Activated naive CD8-positive, alpha-beta T cell treated with anti-CD3 and anti-CD28 coated beads for 36 hours (primary cell): ENCODE data around the gene LANCL1. TPM values are rescaled to one million over a fixed set of nuclear protein-coding genes. Genes with fewer than 3 reads are reported as not detected.

ENCODE experiments used
- DNase-seq: peaks from one replicate; pipeline ENCODE4 v3.0.0; 2021
- H3K27ac Mint-ChIP-seq: one replicate; pipeline ENCODE4 v1.8.0; 2022; ENCODE audit warnings: mild to moderate bottlenecking, moderate library complexity, mixed read lengths
- H3K27me3 Mint-ChIP-seq: one replicate; pipeline ENCODE4 v1.8.0; 2022; ENCODE audit warnings: mild to moderate bottlenecking, mixed read lengths
- H3K36me3 Mint-ChIP-seq: one replicate; pipeline ENCODE4 v1.8.0; 2021; ENCODE audit warnings: mild to moderate bottlenecking, mixed read lengths
- H3K4me1 Mint-ChIP-seq: one replicate; pipeline ENCODE4 v1.8.0; 2021; ENCODE audit warnings: mixed read lengths
- H3K4me3 Mint-ChIP-seq: one replicate; pipeline ENCODE4 v1.8.0; 2022; ENCODE audit warnings: mild to moderate bottlenecking, moderate library complexity, mixed read lengths
- H3K9me3 Mint-ChIP-seq: one replicate; pipeline ENCODE4 v1.8.0; 2022; ENCODE audit warnings: mixed read lengths
- total RNA-seq, 2 experiments: library from RNA; stranded (reverse); gene quantifications; one replicate each; pipeline ENCODE4 v1.2.3, GENCODE V29; 2021

The LANCL1 gene
- total RNA-seq, result 10 to 100 TPM; 43.6 to 45.2 TPM

DNA sequence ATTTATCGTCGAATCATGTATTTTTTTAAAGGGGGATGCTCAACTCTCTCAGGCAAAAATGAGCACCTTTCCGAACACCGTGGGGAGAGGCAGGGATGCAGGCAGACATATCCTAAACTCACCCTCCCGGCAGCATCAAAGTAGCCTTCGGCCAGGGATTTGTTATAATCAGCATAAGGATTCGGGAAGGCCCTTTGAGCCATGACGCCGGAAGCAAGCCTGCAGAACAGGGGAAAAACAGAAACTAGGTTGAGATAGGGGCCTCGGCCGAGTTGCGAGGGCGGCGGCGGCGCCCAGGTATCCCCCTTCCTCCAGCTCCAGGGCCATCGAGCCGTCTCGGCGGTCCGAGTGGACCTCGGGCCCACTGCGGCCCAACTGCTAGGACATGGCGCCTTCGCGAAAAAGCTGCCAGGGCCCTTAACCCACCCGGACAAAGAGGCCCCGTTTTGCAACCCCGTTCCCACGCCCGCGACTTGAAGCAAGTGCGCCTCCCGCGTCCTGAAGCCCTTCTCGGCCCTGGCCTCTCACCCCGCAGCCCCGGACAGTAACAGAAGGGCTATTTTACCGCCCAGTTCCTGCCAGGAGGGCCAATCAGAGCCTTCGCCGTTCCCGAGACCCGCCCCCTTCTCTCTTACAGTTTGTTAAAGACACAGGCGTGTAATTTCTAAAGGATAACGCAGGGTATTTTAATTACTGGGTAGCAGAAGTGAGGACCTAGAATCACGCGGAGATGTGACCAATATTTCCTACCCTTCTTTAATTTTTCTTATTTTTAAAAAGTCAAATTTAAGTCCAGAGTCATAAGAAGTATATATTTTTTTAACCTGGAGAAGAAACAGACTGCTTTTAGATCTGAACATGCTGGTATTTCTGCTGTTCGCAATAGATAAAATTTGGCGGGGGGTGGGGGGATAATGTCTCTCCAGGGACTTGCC is at the start of gene LANCL1:
Gene LANCL1, minus strand, starts transcription at position 566 of the 935 bp plus-strand sequence. Its CDS starts 363 bp downstream, at position 203.
- peaks cover 25% of the 10 kb centered on the region for H3K4me1 Mint-ChIP-seq
- peak within 1 kb of the TSS; percentile 98 for H3K4me3 Mint-ChIP-seq
- H3K36me3 Mint-ChIP-seq, result peaks cover 19% of the 10 kb centered on the region
- no peaks in the 10 kb centered on the region for H3K9me3 Mint-ChIP-seq
- peak; percentile 81 for DNase-seq
- H3K27me3 Mint-ChIP-seq, result no peaks in the 10 kb centered on the region
- peak within 1 kb of the TSS; percentile 96 for H3K27ac Mint-ChIP-seq

DNA sequence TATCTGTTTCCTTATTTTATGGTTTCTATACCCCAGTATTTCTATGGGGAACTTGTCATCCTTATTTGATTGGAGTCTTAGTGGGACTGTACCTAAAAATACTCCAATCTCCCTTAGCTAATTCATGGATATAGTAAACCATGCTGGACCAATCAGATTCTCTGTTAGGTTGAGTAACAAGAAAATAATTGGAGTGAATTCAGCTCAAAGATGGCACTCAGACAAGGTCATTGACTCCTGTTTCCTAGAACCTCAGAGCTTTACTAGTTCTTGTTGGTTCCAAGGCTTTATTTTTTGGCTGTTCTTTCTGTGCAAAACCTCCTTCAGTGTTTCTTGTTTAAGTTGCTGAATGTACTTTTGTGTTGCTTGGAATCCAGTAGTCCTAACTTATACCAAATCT is 48.0 kb upstream of the LANCL1 start:
- Mint-ChIP-seq H3K4me1 (no peaks in the 10 kb centered on the region), H3K9me3 (no peaks in the 10 kb centered on the region), H3K36me3 (no peaks in the 10 kb centered on the region)

DNA sequence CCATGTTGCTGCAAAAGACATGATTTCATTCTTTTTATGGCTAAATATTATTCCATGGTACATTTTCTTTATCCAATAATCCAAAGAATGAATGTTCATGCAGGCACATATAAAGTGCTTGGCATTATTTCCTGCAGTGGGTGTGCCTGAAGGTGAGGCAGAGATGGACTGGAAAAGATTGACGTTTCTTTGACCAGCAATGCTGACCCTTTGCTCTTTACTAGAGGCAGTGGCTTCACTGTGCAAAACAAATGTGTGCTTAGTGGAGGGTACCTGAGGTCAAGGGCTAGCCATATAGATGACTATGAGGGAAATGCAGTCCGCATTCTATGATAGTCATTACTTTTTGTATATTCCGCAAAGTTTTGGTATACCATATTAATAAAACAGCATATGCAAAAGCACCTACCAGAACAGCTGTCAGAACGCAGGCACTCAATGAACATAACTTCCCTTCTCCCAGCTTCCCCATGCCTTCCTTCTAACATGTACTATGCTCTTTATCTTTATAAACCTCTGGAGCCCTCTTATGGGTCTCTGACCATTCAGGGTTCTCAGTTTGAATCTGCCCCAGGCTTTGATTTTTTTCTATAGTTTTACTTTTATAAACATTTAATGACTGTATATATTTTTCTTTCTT is 47.2 kb upstream of the LANCL1 start:
- Mint-ChIP-seq H3K36me3 (no peaks in the 10 kb centered on the region), H3K27ac (no peak overlapping the region), H3K27me3 (peaks cover 3% of the 10 kb centered on the region), H3K4me1 (no peaks in the 10 kb centered on the region), H3K4me3 (no peak overlapping the region), H3K9me3 (no peaks in the 10 kb centered on the region)
- no peak for DNase-seq

More for the DNA sequence above, 48.0 kb upstream of the LANCL1 start:
- Mint-ChIP-seq H3K4me3 (no peak overlapping the region), H3K27ac (no peak overlapping the region), H3K27me3 (peaks cover 3% of the 10 kb centered on the region)
- no peak for DNase-seq

GRCh38 chr2:210522399-210522798 is 45.8 kb upstream of the LANCL1 start:
- Mint-ChIP-seq H3K27me3 (peaks cover 3% of the 10 kb centered on the region), H3K9me3 (no peaks in the 10 kb centered on the region), H3K27ac (no peak overlapping the region), H3K4me3 (no peak overlapping the region), H3K4me1 (no peaks in the 10 kb centered on the region), H3K36me3 (no peaks in the 10 kb centered on the region)
- no peak for DNase-seq

DNA sequence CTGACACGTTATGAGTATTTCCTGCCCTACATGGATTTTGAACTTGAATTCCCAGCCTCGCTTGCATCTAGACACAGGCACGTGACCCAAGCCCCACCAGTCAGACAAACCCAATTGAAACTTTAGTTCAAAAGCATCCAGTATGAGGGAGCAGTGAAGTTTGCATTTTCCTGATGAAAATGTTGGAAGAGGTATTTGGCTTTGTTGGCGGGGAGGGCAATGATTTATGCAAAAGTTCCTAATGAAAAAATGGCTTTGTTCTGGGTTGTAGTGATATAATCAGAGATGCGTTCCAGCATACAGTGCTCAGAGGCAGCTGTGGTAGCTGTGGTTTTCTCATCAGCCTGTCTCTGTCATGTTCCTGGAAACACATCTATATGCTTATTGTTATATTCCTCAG is 43.0 kb upstream of the LANCL1 start:
- Mint-ChIP-seq H3K9me3 (peaks cover 13% of the 10 kb centered on the region), H3K4me3 (no peak overlapping the region), H3K4me1 (no peaks in the 10 kb centered on the region), H3K27me3 (peaks cover 18% of the 10 kb centered on the region), H3K27ac (no peak overlapping the region), H3K36me3 (no peaks in the 10 kb centered on the region)
- DNase-seq, result no peak

DNA sequence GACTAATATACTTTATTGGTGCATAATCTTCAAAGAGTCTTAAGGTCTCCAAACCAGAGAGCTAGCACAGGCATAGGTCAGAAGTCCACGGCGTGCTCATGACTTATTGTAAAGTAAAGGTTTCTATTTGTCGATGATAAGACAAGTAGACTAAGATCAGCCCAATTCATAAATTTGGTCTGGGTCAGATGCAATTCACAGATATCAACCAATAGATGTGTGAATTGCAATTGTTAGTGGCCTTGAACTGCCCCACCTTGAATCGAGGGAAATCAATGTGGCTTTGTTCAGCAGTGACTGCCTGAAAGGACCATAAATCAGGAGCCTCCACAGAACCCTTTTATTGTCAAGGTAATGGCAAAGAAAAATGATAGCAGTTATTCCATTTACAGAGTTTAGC is 40.7 kb upstream of the LANCL1 start:
- Mint-ChIP-seq H3K4me3 (no peak overlapping the region), H3K4me1 (no peaks in the 10 kb centered on the region), H3K36me3 (no peaks in the 10 kb centered on the region), H3K27ac (no peak overlapping the region), H3K27me3 (peaks cover 19% of the 10 kb centered on the region), H3K9me3 (peaks cover 19% of the 10 kb centered on the region)
- no peak for DNase-seq

GRCh38 chr2:210515911-210516310 is 39.4 kb upstream of the LANCL1 start:
- Mint-ChIP-seq H3K27me3 (peaks cover 19% of the 10 kb centered on the region), H3K4me1 (no peaks in the 10 kb centered on the region), H3K9me3 (peaks cover 19% of the 10 kb centered on the region), H3K36me3 (no peaks in the 10 kb centered on the region), H3K27ac (no peak overlapping the region), H3K4me3 (no peak overlapping the region)
- no peak for DNase-seq

DNA sequence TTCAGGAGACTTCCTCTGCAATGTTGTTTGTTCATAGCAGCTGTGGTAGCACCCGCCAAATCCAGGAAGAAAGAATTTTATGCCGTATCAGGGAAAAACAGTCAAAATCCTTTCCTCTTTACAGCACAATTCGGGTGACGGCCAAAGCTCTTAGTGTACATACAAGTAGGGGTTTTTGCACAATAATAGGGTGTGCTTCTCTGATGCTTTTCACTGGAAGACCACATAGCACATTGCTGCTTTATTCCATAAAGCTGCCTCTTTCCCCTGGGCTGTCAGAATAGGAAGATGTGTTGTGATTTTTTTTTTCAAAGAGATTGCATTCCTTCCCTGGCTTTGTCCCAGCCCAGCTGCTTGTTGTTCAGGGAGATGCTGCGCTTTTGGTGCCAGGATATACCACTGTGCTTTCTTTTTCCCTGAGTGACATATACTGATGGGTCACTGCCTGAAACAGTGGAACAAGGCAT is 27.2 kb upstream of the LANCL1 start:
- Mint-ChIP-seq H3K27me3 (peaks cover 18% of the 10 kb centered on the region), H3K4me3 (no peak overlapping the region), H3K4me1 (peaks cover 2% of the 10 kb centered on the region)

GRCh38 chr2:210503001-210503623 is 26.6 kb upstream of the LANCL1 start:
- peaks cover 2% of the 10 kb centered on the region for H3K4me1 Mint-ChIP-seq
- H3K4me3 Mint-ChIP-seq, result peak overlapping the region; percentile 54
- peak; percentile 16 for DNase-seq
- peaks cover 24% of the 10 kb centered on the region for H3K27me3 Mint-ChIP-seq
- H3K36me3 Mint-ChIP-seq, result peaks cover 12% of the 10 kb centered on the region
- H3K9me3 Mint-ChIP-seq, result peaks cover 16% of the 10 kb centered on the region
- H3K27ac Mint-ChIP-seq, result no peak overlapping the region

More for the DNA sequence above, 27.2 kb upstream of the LANCL1 start:
- Mint-ChIP-seq H3K9me3 (peaks cover 19% of the 10 kb centered on the region), H3K27ac (no peak overlapping the region), H3K36me3 (peaks cover 12% of the 10 kb centered on the region)
- no peak for DNase-seq

GRCh38 chr2:210496512-210496911 is 20.0 kb upstream of the LANCL1 start:
- no peak overlapping the region for H3K4me3 Mint-ChIP-seq
- no peak for DNase-seq
- H3K4me1 Mint-ChIP-seq, result peaks cover 5% of the 10 kb centered on the region
- H3K36me3 Mint-ChIP-seq, result peaks cover 1% of the 10 kb centered on the region
- H3K9me3 Mint-ChIP-seq, result peaks cover 4% of the 10 kb centered on the region
- no peak overlapping the region for H3K27ac Mint-ChIP-seq
- H3K27me3 Mint-ChIP-seq, result peaks cover 15% of the 10 kb centered on the region

DNA sequence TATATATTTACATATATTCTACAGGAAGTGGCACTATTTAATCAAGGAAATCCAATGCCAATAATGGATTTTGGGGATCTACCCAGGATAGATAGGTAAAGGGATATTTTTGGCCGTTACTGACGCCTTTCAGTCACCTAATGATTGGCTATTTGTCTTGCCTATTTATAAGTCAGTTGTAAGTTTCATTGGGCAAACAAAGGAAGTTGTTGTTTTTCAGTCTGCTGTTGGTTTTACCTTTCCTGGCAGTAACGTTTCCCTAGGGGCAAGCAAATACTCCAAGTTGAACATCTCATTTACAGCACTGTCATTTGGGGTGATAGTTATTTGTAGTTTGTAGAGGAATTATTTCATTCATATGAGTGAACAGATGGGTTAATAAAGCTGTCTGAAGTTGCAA is 17.0 kb upstream of the LANCL1 start:
- no peak for DNase-seq
- no peak overlapping the region for H3K4me3 Mint-ChIP-seq
- no peak overlapping the region for H3K27ac Mint-ChIP-seq
- no peaks in the 10 kb centered on the region for H3K9me3 Mint-ChIP-seq
- no peaks in the 10 kb centered on the region for H3K36me3 Mint-ChIP-seq
- peaks cover 13% of the 10 kb centered on the region for H3K27me3 Mint-ChIP-seq
- peaks cover 5% of the 10 kb centered on the region for H3K4me1 Mint-ChIP-seq

- Mint-ChIP-seq H3K27me3 (no peaks in the 10 kb centered on the region), H3K9me3 (peaks cover 9% of the 10 kb centered on the region), H3K27ac (no peak overlapping the region), H3K36me3 (peaks cover 7% of the 10 kb centered on the region), H3K4me1 (peaks cover 17% of the 10 kb centered on the region), H3K4me3 (no peak overlapping the region)
- no peak for DNase-seq
These were observed 5.1 kb upstream of the LANCL1 start for GRCh38 chr2:210481601-210482175.

GRCh38 chr2:210480764-210481163 is 4.2 kb upstream of the LANCL1 start:
- H3K4me1 Mint-ChIP-seq, result peaks cover 17% of the 10 kb centered on the region
- no peak overlapping the region for H3K4me3 Mint-ChIP-seq
- H3K27me3 Mint-ChIP-seq, result no peaks in the 10 kb centered on the region
- no peak for DNase-seq
- H3K36me3 Mint-ChIP-seq, result peaks cover 7% of the 10 kb centered on the region
- no peak overlapping the region for H3K27ac Mint-ChIP-seq
- peaks cover 9% of the 10 kb centered on the region for H3K9me3 Mint-ChIP-seq

- peaks cover 7% of the 10 kb centered on the region for H3K36me3 Mint-ChIP-seq
- H3K9me3 Mint-ChIP-seq, result peaks cover 8% of the 10 kb centered on the region
- DNase-seq, result no peak
- H3K4me1 Mint-ChIP-seq, result peaks cover 19% of the 10 kb centered on the region
- H3K4me3 Mint-ChIP-seq, result no peak overlapping the region
- H3K27me3 Mint-ChIP-seq, result no peaks in the 10 kb centered on the region
- H3K27ac Mint-ChIP-seq, result no peak overlapping the region
These were observed 3.5 kb upstream of the LANCL1 start for GRCh38 chr2:210480079-210480478.

DNA sequence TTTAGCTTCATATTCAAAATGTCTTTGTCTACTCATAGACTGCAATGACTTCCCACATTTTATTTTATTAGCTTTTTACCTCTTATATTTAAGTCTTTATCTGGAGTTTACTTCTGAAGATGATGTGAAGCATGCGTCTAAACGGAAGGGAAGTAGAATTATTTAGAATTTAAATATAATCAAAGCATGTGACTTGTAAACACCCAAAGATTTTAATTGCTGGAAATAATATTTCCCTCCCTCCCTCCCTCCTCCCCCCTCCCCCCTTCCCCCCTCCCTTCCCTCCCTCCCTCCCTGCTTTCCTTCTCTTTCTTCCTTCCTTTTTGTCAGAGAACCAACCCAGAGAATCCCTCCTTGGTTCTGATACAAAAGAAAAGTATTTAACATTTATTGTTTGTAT is 2.1 kb upstream of the LANCL1 start:
- peak overlapping the region; percentile 98 for H3K4me3 Mint-ChIP-seq
- H3K27ac Mint-ChIP-seq, result no peak overlapping the region
- H3K4me1 Mint-ChIP-seq, result peaks cover 23% of the 10 kb centered on the region
- DNase-seq, result no peak
- peaks cover 9% of the 10 kb centered on the region for H3K36me3 Mint-ChIP-seq
- H3K9me3 Mint-ChIP-seq, result no peaks in the 10 kb centered on the region
- no peaks in the 10 kb centered on the region for H3K27me3 Mint-ChIP-seq
